Heart right ventricle (tissue), 16 donors: ENCODE data around the gene NTRK1. TPM values are rescaled to one million over a fixed set of nuclear protein-coding genes. Genes with fewer than 3 reads are reported as not detected.

Experiments
- ATAC-seq, 8 donors: fragments of 200-7000 bp; cut with Tn5 transposase; one replicate each; pipeline ENCODE4 v1.9.1; 2020; ENCODE audit warnings: mild to moderate bottlenecking in 8 of 8, moderate library complexity in 8 of 8, moderate number of reproducible peaks in 1 of 8
- DNase-seq, 2 donors: peaks; one replicate each; pipeline ENCODE4 v3.0.0-alpha.2; 2020
- H3K27ac ChIP-seq, 10 donors: fragments of 200-600 bp; sonication (generic) in 2 of 10; one replicate each; pipeline versions ENCODE4 v1.5.0 to v1.8.0; 2020 to 2022; ENCODE audit warnings: mild to moderate bottlenecking in 3 of 10
- H3K27me3 ChIP-seq, 7 donors: fragments of 200-600 bp; one replicate each; pipeline ENCODE4 v1.8.0; 2021 to 2022; ENCODE audit warnings: mild to moderate bottlenecking in 2 of 7
- H3K36me3 ChIP-seq, 9 donors: fragments of 200-600 bp; sonication (generic) in 1 of 9; one replicate each; pipeline versions ENCODE4 v1.5.0 to v1.8.0; 2020 to 2022; ENCODE audit warnings: mild to moderate bottlenecking in 2 of 9
- H3K4me1 ChIP-seq, 9 donors: fragments of 200-600 bp; sonication (generic) in 1 of 9; one replicate each; pipeline versions ENCODE4 v1.5.0 to v1.8.0; 2020 to 2022; ENCODE audit warnings: mild to moderate bottlenecking in 4 of 9
- H3K4me3 ChIP-seq, 10 donors: fragments of 200-600 bp; sonication (generic) in 2 of 10; one replicate each; pipeline versions ENCODE4 v1.5.0 to v1.8.0; 2020 to 2022; ENCODE audit warnings: mild to moderate bottlenecking in 7 of 10, moderate library complexity in 2 of 10
- H3K9me3 ChIP-seq, 11 donors: fragments of 200-600 bp in 10 of 11; sonication (generic) in 2 of 11; one replicate each; pipeline versions ENCODE4 v1.5.0 to v1.8.0; 2013 to 2022; ENCODE audit warnings: mild to moderate bottlenecking in 2 of 11, control low read depth in 1 of 11, moderate library complexity in 1 of 11
- WGBS, 2 donors: extraction: QIAGEN DNeasy Blood & Tissue Kit; methylation state at CpG; one replicate each; pipeline ENCODE4 v1.1.7; 2013; ENCODE audit warnings: inconsistent platforms in 1 of 2; 5-methylcytosine and 5-hydroxymethylcytosine counted together
- intact Hi-C, 10 donors: fragments of 100-400 bp; cut with DNase I; formaldehyde crosslinking; loops; one replicate each; pipeline versions ENCODE4 v1.11.1 to v1.14.2; 2022
- polyA plus RNA-seq, 2 donors: library from polyadenylated mRNA; stranded (reverse); fragments of 200-250 nt; gene quantifications; one replicate each; pipeline ENCODE4 v1.2.3, GENCODE V29; 2013
- total RNA-seq, 10 donors: library from RNA; stranded (reverse); fragmentation: NEBNext Ultra II Directional in 3 of 10; extraction: Animal tissue kit (Norgen Biotek cat#: 25700) in 3 of 10; gene quantifications; one replicate each; pipeline versions ENCODE4 v1.2.1 to v1.2.4, GENCODE V29; 2021 to 2023
- TF ChIP-seq, protein P1 (sequence below), 9 donors: fragments of 200-600 bp; sonication (generic) in 2 of 9; IDR thresholded peaks; one replicate each; pipeline versions ENCODE4 v1.5.0 to v1.8.0; 2021 to 2022; ENCODE audit warnings: antibody characterized with exemption in 9 of 9, mild to moderate bottlenecking in 5 of 9, moderate library complexity in 1 of 9
- donor health status: Arrhythmogenic right ventricular cardiomyopathy.
- donor health status: ischemic (EF 13 %, LVEDD 7.1; RV severe dilation, severe dysfunction).
- donor health status: healthy with polysubstance abuse.
- donor health status: DM: no; HTN: yes; CAD: no.
- donor health status: DM: no; HTN: no; CAD: no.
- donor health status: ischemic (EF 25% LVEDD 6.9; RV normal size, moderate dysfunction).
- donor health status: ischemic (EF 25% LVEDD 5.7; RV mildly dilated, moderate dysfunction).
- donor health status: healthy.
- donor health status: DM: yes; HTN: yes; CAD: no.
- donor health status: Ischemic cardiomyopathy.
- donor health status: ischemic (EF 35%, LVEDD 5.7; RV mildly dilated, moderate dysfunction).
- donor health status: nonischemic (EF 11% LVEDD 7.7; RV severe dilation, severe dysfunction).
- donor health status: DM: yes; HTN: yes; CAD: no.
- donor health status: PGD.
- donor health status: ischemic (EF 29% LVEDD 5.4; RV normal size, mild dysfunction).
- donor health status: nonischemic (EF 23%, LVEDD 6.1; RV moderate dilation, normal function).

NTRK1 gene
- total and polyA plus RNA-seq, 12 donors: 0.15 to 3.7 (median 0.69) TPM

DNA sequence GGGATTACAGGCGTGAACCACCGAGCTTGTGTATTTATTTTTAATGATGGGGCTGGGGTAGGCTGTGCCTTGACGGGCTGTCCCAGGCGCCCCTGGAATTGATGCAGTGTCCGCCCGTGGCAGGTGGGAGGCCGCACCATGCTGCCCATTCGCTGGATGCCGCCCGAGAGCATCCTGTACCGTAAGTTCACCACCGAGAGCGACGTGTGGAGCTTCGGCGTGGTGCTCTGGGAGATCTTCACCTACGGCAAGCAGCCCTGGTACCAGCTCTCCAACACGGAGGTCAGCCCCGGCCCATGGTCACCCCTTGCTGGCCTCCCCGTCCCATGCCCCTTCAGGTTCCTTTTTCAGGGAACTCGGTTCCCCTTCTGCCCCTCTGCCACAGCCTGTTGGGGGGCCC lies 19.2 kb downstream of the NTRK1 start:
- 93% methylated on average over 21 of the region's 21 CpGs for WGBS, 2 donors

DNA sequence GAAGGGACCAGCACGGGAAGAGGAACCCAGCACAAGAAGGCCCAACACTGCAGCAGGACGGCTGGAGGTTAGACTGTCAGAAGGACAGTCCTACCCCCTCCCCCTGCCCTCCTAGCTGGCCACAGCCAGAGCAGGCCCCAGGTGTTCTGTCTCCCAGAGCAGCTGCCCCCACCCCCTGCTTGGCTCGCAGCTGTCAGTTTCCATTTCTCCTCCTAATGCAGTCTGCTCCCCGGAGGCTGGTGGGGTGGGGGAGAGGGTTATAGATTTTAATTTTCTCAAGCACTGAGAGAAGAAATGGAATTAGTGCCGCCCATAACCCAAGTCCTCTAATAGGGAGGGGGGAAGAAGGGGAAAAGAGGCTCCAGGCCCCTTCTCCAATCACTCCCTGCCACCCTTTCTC lies 19.8 kb downstream of the NTRK1 start:
- intact Hi-C loops: loop anchor here in 7 of 10 donors (10.0 kb wide), 3 partner anchors 46 to 186 kb away; partner anchors contain the start of genes ISG20L2 (in 3 of the 7) and METTL25B (in 3 of the 7)
- peaks cover 0 to 41% (median 20%) of the 10 kb centered on the region in 7 donors for H3K27me3 ChIP-seq
- no peaks in the 10 kb centered on the region for H3K9me3 ChIP-seq
- DNase-seq (no peak), ATAC-seq (no peak)
- TF ChIP-seq, protein P1, sequence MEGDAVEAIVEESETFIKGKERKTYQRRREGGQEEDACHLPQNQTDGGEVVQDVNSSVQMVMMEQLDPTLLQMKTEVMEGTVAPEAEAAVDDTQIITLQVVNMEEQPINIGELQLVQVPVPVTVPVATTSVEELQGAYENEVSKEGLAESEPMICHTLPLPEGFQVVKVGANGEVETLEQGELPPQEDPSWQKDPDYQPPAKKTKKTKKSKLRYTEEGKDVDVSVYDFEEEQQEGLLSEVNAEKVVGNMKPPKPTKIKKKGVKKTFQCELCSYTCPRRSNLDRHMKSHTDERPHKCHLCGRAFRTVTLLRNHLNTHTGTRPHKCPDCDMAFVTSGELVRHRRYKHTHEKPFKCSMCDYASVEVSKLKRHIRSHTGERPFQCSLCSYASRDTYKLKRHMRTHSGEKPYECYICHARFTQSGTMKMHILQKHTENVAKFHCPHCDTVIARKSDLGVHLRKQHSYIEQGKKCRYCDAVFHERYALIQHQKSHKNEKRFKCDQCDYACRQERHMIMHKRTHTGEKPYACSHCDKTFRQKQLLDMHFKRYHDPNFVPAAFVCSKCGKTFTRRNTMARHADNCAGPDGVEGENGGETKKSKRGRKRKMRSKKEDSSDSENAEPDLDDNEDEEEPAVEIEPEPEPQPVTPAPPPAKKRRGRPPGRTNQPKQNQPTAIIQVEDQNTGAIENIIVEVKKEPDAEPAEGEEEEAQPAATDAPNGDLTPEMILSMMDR (IDR thresholded peaks at IDR 0.05): no peak
- 69 to 84% methylated on average over 5 of the region's 5 CpGs for WGBS, 2 donors
- H3K4me1 ChIP-seq: peaks cover 0 to 12% (median 3%) of the 10 kb centered on the region in 9 donors
- H3K36me3 ChIP-seq: no peaks in the 10 kb centered on the region
- H3K27ac ChIP-seq: no peak overlapping the region
- H3K4me3 ChIP-seq: no peak overlapping the region

More for the DNA sequence above, 19.2 kb downstream of the NTRK1 start:
- H3K36me3 ChIP-seq: no peaks in the 10 kb centered on the region
- no peak overlapping the region for H3K4me3 ChIP-seq
- DNase-seq (no peak), ATAC-seq (no peak)
- no peaks in the 10 kb centered on the region for H3K9me3 ChIP-seq
- TF ChIP-seq, protein P1 (IDR thresholded peaks at IDR 0.05): no peak
- H3K27ac ChIP-seq: no peak overlapping the region
- H3K4me1 ChIP-seq: peaks cover 0 to 8% (median 0%) of the 10 kb centered on the region in 9 donors
- intact Hi-C loops: loop anchor here in 7 of 10 donors (10.0 kb wide), 3 partner anchors 45 to 185 kb away; partner anchors contain the start of genes ISG20L2 (in 3 of the 7) and METTL25B (in 3 of the 7)
- H3K27me3 ChIP-seq: peaks cover 0 to 41% (median 20%) of the 10 kb centered on the region in 7 donors

DNA sequence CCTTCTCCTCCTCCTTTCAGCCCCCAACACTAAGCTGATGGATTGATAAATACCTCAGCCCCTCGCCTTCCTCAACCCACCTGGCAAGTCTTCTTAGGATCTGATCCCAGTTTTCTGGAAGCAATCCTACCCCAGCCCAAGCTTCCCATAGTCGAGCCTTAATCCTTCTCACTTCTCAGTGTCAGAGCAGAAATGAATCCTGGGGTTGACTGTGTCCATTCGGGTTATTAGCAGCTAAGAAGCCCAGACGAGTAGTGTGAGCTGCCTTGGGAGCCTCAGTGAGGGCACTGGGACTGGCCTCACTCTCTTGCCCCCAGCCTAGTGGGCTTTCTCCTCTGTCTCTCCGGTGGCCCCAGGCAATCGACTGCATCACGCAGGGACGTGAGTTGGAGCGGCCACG lies 20.4 kb downstream of the NTRK1 start:
- ATAC-seq (no peak), DNase-seq (no peak)
- intact Hi-C loops: loop anchor here in 7 of 10 donors (10.0 kb wide), 3 partner anchors 46 to 186 kb away; partner anchors contain the start of genes ISG20L2 (in 3 of the 7) and METTL25B (in 3 of the 7)
- Histone ChIP-seq H3K4me1 (peaks cover 0 to 17% (median 3%) of the 10 kb centered on the region in 9 donors), H3K27ac (no peak overlapping the region), H3K36me3 (no peaks in the 10 kb centered on the region), H3K27me3 (peaks cover 0 to 38% (median 18%) of the 10 kb centered on the region in 7 donors), H3K4me3 (no peak overlapping the region), H3K9me3 (no peaks in the 10 kb centered on the region)
- TF ChIP-seq, protein P1 (IDR thresholded peaks at IDR 0.05): no peak
- 75 to 77% methylated on average over 10 of the region's 10 CpGs for WGBS, 2 donors

DNA sequence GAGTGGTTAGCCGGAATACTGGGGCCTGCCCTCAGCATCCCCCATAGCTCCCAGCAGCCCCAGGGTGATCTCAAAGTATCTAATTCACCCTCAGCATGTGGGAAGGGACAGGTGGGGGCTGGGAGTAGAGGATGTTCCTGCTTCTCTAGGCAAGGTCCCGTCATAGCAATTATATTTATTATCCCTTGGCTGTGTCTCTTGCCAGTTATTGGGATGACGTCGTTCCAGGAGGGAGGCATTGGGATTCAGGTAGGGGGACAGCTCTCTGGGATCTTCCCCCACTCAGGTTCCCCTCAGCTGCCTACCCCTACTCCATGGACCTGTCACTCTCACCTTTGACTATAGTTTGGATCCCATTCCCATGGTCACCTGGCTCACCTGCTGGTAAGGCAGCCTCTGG lies 21.0 kb downstream of the NTRK1 start:
- ATAC-seq (no peak), DNase-seq (no peak)
- intact Hi-C loops: loop anchor here in 8 of 10 donors (2.0 to 10.0 kb wide), 4 partner anchors 41 to 187 kb away; partner anchors contain the start of genes ISG20L2 (in 3 of the 8) and METTL25B (in 3 of the 8)
- Histone ChIP-seq H3K9me3 (no peaks in the 10 kb centered on the region), H3K36me3 (no peaks in the 10 kb centered on the region), H3K4me3 (no peak overlapping the region), H3K4me1 (peaks cover 0 to 17% (median 3%) of the 10 kb centered on the region in 9 donors), H3K27ac (no peak overlapping the region), H3K27me3 (peaks cover 0 to 33% (median 12%) of the 10 kb centered on the region in 7 donors)
- WGBS, 2 donors: 81 to 87% methylated on average over 4 of the region's 4 CpGs
- TF ChIP-seq, protein P1 (IDR thresholded peaks at IDR 0.05): no peak
